K562 treated with DMSO at 1 percent for 4 hours (cell line): ENCODE data around the gene ITGA7. TPM values are rescaled to one million over a fixed set of nuclear protein-coding genes. Genes with fewer than 3 reads are reported as not detected.

Experiments
- total RNA-seq: library from RNA; unstranded; fragments of 300-600 nt; gene quantifications from 2 replicates; pipeline ENCODE4 v1.2.3, GENCODE V29; 2022; ENCODE audit not compliant: insufficient read depth

ITGA7 gene
- 0.65 and 1.3 TPM in 2 replicates for total RNA-seq

GRCh38 chr12:55707841-55708694 is at the start of gene ITGA7:
ITGA7 (minus strand) TSS chr12:55707904; CDS start chr12:55707682, 222 bp downstream.

GRCh38 chr12:55742719-55743405 is 35.2 kb upstream of the ITGA7 start, which contains the start of gene GDF11:
GDF11 (plus strand) TSS chr12:55743122; CDS start chr12:55743317, 195 bp downstream.

GRCh38 chr12:55728939-55729818 is 21.5 kb upstream of the ITGA7 start, which contains the start of gene CD63:
CD63 (minus strand) TSS chr12:55729009; CDS start chr12:55728341, 668 bp downstream.

GRCh38 chr12:55720071-55720564 is 12.4 kb upstream of the ITGA7 start, which contains the start of gene RDH5:
RDH5 (plus strand) TSS chr12:55720393; CDS start chr12:55721185, 792 bp downstream.

GRCh38 chr12:55715833-55716581 is 8.3 kb upstream of the ITGA7 start, which contains the start of gene BLOC1S1:
BLOC1S1 (plus strand) TSS chr12:55716046; CDS start chr12:55716052, 6 bp downstream.

GRCh38 chr12:55636853-55637252 is 70.9 kb downstream of the ITGA7 start, which contains the start of gene OR10P1:
OR10P1 (plus strand) TSS chr12:55636892; CDS start chr12:55636892, 0 bp downstream.

Other genes starting within 250 kb of the ITGA7 start
- gene OR6C70, start 237.8 kb downstream of the ITGA7 start, total RNA-seq = not detected in 2 replicates
- not detected in 2 replicates for gene OR6C68, start 215.5 kb downstream of the ITGA7 start, total RNA-seq
- gene OR6C4, start 158.3 kb downstream of the ITGA7 start, total RNA-seq = not detected in 2 replicates
- gene OR2AP1, start 135.4 kb downstream of the ITGA7 start, total RNA-seq = not detected in 2 replicates
- not detected in 2 replicates for gene OR10P1, start 71.0 kb downstream of the ITGA7 start, total RNA-seq
- 54.8 and 73.4 TPM in 2 replicates for gene BLOC1S1, start 8.1 kb upstream of the ITGA7 start, total RNA-seq
- gene RDH5, start 12.5 kb upstream of the ITGA7 start, total RNA-seq = 1.5 TPM in 1 of 2 replicates, not detected in the other
- 1,114 and 1,204 TPM in 2 replicates for gene CD63, start 21.1 kb upstream of the ITGA7 start, total RNA-seq
- gene GDF11, start 35.2 kb upstream of the ITGA7 start, total RNA-seq = 7.7 and 11.9 TPM in 2 replicates
- gene SARNP, start 109.8 kb upstream of the ITGA7 start, total RNA-seq = 85.8 and 102 TPM in 2 replicates
- gene ORMDL2, start 110.1 kb upstream of the ITGA7 start, total RNA-seq = 9.1 and 13.5 TPM in 2 replicates
- 9.9 and 12.9 TPM in 2 replicates for gene DNAJC14, start 121.7 kb upstream of the ITGA7 start, total RNA-seq
- 0.93 and 1.1 TPM in 2 replicates for gene MMP19, start 135.0 kb upstream of the ITGA7 start, total RNA-seq
- 29.5 and 32.9 TPM in 2 replicates for gene PYM1, start 220.0 kb upstream of the ITGA7 start, total RNA-seq
- gene DGKA, start 223.3 kb upstream of the ITGA7 start, total RNA-seq = 8.3 and 12.0 TPM in 2 replicates